AG09309 (cell line): ENCODE results near the gene STIM2.

Experiments
- DNase-seq: peaks from one replicate; pipeline ENCODE4 v3.0.0-alpha.2; 2010; ENCODE audit warnings: low read depth
- H3K4me3 ChIP-seq: 2 replicates; pipeline ENCODE4 v1.5.1; 2011; ENCODE audit warnings: mild to moderate bottlenecking, low read depth, low read length, moderate library complexity; ENCODE audit not compliant: control insufficient read depth
- TF ChIP-seq, protein P1 (sequence below): IDR thresholded peaks from 2 replicates; pipeline ENCODE4 v1.5.1; 2011; ENCODE audit warnings: mild to moderate bottlenecking, low read depth, low read length, inconsistent platforms; ENCODE audit not compliant: insufficient read depth, control insufficient read depth; ENCODE audit errors: missing control alignments

The STIM2 gene

GRCh38 chr4:26851129-26851528 is 9.5 kb upstream of the STIM2 start:
- TF ChIP-seq, protein P1, sequence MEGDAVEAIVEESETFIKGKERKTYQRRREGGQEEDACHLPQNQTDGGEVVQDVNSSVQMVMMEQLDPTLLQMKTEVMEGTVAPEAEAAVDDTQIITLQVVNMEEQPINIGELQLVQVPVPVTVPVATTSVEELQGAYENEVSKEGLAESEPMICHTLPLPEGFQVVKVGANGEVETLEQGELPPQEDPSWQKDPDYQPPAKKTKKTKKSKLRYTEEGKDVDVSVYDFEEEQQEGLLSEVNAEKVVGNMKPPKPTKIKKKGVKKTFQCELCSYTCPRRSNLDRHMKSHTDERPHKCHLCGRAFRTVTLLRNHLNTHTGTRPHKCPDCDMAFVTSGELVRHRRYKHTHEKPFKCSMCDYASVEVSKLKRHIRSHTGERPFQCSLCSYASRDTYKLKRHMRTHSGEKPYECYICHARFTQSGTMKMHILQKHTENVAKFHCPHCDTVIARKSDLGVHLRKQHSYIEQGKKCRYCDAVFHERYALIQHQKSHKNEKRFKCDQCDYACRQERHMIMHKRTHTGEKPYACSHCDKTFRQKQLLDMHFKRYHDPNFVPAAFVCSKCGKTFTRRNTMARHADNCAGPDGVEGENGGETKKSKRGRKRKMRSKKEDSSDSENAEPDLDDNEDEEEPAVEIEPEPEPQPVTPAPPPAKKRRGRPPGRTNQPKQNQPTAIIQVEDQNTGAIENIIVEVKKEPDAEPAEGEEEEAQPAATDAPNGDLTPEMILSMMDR, result no peak
- DNase-seq, result no peak

DNA sequence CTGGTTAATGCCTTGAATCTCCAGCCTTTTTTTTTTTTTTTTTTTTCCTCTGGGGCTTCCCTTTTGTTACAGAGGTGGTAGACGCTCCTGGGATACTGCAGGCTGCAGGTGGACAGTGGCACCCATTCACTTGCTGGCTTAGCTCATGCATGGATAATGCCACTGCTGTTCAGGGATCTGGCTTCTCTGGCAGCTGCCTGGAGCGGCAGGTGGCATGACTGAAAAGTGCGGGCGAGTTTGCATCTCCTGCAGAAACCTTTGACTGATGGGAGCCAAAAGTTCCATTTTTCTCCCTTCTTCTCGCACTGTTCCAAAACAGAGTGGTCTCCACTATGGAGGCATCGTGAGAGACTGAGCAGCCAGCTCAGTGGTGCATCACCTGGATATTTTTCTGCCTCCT is 5.9 kb upstream of the STIM2 start:
- TF ChIP-seq, protein P1, result no peak
- no peak overlapping the region for H3K4me3 ChIP-seq

More at GRCh38 chr4:26851129-26851528, 9.5 kb upstream of the STIM2 start:
- H3K4me3 ChIP-seq, result no peak overlapping the region

GRCh38 chr4:26856906-26857277 is 3.7 kb upstream of the STIM2 start:
- DNase-seq, result no peak
- H3K4me3 ChIP-seq, result peak overlapping the region; percentile 64
- TF ChIP-seq, protein P1, result no peak

More for the DNA sequence above, 5.9 kb upstream of the STIM2 start:
- no peak for DNase-seq

- TF ChIP-seq, protein P1, result no peak
- H3K4me3 ChIP-seq, result peak overlapping the region; percentile 64
- peak; percentile 32 for DNase-seq
Observed at GRCh38 chr4:26857278-26858034, 3.2 kb upstream of the STIM2 start.

DNA sequence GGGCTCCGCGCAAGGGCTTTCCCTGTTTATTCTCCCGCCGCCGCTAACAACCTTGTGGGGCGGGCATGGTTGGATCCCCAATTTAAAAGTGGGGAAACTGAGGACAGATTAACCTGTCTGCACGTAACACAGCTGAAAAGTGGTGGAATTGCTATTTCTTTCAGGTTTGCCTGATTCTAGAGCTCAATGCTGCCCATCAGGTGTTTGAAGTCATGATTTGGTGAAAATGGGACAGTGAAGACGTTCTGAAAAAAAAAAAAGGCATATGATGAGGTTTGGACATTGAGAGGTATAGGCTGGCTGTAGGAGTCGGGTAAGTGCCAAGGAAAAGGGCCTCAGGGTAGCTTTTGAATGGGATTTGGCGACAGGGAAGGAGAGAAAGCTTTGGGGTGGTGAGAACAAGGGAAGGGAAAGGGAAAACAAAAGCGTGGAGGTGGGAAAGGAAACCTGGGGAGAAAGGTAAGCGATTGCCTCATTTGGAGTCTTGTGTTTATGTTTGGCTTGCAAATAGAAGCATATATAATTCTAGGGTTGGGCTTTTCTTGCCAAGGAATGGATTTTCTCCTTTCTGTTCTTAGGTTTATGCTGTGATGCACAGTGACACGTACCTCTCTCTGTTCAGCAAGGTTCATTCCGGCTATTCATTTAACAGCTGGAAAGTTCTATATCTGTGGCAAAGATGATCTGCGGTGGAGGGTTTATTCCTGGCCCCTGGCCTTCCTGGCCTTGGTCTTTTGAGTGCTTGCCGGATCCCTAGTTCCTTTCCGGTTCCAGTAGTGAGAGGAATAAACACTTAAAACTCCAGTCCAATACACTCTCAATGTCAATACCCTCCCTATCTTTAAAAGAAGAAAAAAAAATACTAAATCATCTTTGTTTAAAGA is 2.4 kb upstream of the STIM2 start:
- TF ChIP-seq, protein P1, result no peak
- DNase-seq, result no peak
- H3K4me3 ChIP-seq, result peak overlapping the region; percentile 64

DNA sequence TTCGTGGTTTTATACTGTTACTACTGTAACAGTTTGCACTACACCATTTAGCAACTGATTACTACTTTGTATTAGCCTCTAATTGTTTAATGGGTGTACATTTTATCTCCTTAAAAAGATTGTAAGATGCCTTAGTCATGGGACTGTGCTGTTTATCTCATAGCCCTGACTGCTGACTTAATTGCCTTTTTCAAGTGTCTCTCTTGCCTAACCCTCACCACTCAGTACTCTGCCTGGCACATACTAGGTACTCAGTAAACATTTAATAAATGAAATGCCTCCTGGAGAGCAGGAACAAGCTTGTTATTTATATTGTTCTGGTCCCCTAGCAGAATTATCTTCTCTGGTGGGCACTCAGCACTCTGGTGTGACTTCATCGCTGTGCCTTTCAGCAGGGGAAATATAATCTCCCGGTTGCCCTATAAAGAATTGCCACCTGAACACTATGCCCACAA is 1.7 kb upstream of the STIM2 start:
- no peak overlapping the region for H3K4me3 ChIP-seq
- TF ChIP-seq, protein P1, result no peak
- no peak for DNase-seq
